HG03457 (cell line): Measurements from ENCODE around the gene TMEM184B.

Source experiments
- ATAC-seq: cut with Tn5 transposase; IDR thresholded peaks from one replicate; pipeline ENCODE4 v1.9.1; 2021; ENCODE audit warnings: moderate number of reproducible peaks; ENCODE audit not compliant: unreplicated experiment

The TMEM184B gene

DNA sequence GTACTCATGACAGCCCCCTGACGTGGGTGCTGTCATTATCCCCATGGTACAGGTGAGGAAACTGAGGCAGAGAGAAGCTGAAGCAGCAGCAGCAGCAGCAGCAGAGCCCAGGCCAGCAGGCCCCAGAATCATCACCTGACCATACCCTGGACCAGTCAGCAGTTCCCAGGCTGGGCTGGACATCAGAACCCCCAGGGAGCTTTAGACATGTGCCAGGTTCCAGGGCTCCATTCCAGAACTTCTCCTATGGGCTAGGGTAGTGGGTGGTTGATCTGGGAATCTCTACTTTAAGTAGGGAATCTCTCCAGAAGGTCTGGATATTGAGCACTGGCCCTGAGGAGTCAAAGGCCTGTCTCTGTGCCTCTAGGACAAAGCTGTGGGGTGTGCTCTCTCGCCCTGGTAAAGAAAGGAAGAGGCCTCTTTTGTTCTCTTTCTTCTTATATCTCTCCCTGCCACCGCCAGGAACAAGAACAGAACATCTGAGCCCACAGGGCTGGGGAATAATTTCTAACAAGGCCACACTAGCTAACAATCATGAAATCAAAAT lies 44.4 kb downstream of the TMEM184B start:
- ATAC-seq, result no peak

DNA sequence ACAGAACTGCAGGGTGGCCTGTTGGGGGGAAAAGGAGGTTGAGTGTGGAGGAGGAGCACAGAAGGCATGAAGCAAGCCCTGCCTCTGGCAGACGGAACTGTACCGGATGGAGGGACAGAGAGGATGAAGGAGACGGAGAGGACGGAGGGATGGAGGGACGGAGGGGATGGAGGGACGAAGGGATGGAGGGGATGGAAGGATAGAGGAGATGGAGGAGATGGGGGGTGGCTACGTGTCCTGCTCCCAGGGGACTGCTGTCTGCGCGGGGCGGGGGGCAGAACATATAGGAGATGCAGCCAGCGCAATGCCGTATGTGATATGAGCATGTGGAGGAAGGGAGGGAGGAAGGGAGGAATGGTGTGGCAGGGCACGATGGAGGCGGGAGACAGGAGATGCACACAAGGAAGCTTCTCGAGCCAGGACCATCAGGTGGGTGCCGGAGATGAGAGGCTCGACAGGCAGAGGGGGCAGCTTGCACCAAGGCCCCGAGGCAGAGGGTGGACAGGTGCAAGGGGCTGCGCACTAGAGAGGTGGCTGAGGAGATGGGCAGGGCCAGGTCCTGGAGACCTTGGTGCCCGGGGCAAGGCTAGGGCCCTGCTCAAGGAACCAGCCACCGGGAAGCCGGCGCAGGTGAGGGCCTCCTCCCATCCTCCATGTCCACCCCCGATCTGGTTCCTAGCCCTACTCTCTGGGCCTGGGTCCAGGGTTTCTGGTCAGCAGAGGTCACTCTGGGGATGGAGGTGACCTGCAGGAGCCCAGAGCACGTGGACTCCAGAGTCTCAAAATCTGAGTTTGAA lies 45.8 kb downstream of the TMEM184B start:
- ATAC-seq, result no peak

DNA sequence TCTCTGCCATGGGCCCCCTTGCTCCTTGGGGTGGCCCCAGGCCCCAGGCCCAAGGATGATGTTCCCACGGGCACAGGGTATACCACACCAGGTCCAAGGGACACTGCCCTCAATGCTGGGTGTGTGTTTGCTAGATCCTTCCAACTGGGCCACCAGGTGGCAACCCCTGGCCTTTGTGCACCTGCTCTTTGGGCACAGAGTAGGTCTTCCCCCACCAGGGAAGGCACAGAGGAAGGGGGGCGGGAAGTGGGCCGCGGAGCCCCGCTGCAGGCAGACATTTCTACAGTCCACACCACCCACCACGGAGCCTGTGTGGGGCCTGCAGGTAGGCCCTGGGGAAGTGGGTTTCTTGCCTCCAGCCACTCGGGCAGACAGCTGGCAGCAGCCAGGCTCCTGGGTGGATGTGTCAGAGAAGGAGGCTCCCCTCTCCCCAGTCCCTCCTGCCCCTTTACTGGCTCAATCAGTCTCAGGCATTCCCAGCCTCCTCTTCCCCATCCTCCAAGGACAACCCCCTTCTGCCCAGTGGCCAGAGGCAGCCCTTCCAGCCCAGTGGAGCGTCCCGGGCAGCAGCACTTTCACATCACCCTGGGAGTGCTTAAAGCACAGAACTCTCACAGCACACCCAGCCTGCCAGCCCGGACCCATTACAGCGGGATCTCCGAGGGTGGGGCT lies 49.4 kb downstream of the TMEM184B start:
- ATAC-seq, result no peak

DNA sequence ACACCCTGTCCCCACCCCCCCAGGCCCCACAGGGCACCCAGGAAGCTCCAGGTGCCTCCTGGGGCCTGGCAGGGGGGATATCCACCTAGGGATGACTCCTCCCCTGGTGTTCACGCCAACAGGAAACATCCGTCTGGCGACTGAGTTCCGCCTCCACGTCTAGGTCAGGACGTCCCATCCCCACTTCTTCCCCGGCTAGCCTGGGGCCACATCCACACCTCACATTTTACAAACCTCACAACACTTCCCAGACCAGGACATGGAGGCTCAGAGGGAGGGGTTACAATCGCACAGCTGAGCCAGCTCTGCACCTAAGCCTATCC lies 50.1 kb downstream of the TMEM184B start:
- no peak for ATAC-seq

DNA sequence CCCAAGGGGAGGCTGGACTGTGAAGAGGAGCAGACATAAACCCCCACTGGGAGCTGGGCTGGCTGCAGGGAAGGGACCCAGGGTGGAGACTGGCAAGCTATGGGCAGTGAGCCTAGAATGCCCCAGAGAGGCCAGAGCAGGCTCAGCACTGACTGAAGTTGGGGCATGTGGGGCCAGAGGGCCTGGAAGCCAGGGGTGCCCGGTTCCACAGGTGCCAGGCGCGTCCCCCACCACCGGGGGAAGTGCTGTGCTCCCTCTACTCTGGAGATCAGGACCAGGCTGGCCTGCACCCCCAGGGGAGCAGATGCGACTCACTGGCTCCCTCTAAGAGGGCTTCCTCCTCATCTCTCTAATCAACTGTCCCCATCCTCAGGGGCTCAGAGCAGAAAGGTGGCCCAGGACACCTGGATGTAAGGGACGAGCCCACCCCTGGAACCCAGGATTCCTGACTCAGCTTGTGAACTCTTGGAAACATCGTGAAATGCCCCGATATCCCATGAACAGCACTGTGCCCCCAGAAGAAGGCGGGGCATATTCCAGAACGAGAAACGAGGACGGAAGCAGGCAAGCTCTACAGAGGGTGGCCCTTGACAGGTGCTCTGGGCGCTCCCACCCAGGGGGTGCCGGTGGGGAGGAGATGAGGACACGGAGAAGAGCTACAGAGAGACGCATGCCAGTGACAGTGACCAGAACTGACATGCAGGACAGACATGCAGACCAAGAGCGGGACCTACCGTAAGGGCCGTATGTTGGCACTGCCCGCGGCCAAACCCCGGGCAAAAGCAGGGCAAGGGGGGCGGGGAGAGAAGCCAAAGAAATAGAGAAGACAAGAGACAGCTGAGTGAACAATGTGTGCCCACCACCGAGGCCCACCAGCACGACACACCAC lies 50.7 kb downstream of the TMEM184B start:
- no peak for ATAC-seq

DNA sequence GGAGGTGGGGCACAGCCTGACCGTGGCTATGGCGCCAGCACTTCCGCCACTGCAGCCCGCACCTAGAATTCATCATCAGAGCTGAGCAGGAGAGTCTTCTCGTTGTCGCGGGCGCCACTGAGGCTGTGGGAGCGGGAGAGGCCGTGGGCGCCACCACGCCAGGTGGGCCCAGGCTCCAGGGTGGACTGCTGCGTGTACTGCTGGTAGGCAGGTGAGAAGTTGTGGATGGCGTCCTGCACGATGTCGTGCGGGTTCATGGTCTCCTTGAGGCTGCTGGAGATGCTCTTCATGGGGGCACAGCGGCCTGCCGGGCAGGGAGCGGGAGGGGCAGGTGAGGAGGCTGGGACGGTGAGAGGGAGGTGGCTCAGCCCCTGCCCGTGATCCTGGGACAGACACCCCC lies 51.4 kb downstream of the TMEM184B start:
- ATAC-seq, result no peak

DNA sequence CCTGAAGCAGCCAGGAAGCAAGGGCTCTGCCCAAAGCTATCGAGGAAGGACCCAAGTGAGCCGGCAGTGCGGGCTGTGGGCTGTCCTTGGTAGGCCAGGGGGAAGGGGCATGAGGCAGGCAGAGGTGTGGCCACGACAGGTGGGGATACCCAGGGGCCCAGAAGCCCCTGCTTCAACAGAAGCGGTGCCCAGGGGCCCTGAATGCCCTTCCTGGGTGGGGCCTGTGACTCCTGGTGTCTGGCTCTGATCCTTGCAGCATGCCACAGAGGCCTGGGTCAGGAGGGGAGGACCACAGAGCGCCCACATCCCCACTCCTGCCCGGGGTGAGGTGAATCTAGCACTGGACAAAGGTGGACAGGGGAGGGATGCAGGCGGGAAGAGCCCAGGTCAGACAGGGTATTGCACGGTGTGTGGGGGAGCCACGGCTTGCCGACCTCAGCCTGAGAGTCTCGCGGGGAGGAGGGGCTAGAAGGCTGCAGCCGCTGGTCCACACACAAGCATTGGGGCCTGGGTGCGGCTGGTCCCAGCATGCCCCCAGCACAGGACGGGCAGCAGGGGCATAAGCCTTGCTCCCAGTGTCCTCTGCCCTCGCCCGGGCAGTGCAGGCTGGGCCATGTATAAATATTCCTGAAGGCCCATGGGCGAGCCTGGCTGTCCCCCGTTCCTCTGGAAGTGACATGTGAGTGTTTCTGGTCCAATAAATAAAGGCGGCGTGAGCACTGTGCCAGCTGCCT lies 52.0 kb downstream of the TMEM184B start:
- no peak for ATAC-seq

DNA sequence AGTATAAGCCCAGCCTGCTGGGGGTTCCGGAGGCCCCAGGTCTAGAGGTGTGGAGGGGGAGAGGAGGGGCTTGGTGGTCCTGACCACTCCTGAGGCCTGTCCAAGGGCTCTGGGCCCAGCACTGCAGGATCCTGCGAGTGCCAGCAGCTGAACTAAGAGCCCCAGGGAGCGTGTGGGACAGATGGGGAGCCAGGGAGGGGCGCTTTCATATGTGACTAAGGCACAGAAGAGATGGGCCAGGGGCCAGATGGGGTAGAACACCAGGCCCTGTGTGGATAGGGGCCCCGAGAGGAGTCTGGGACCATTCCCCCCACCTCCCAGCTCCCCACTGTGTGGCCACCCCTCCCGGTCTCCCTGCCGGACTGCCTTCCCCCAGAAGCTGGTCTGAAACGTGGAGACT lies 52.6 kb downstream of the TMEM184B start:
- ATAC-seq, result no peak

DNA sequence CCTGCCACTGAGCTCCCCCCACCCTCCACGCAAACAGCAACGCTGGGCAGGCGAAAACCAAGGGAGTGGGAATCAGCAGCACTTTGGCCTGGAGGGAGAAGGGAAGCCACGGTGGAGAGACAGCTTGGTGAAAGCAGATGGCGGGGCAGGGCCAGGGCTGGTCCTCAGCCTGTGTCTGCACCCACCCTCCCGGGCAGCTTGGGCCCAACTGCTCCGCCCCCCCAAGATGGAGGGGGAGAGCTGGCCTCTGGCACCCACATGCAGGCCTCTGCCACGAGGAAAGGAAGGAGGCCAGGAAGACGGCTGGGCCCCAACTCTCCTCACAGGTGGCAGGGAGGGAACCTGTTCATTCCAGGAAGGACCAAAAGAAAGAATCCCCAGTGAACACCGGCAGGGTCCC lies 53.2 kb downstream of the TMEM184B start:
- ATAC-seq, result no peak

DNA sequence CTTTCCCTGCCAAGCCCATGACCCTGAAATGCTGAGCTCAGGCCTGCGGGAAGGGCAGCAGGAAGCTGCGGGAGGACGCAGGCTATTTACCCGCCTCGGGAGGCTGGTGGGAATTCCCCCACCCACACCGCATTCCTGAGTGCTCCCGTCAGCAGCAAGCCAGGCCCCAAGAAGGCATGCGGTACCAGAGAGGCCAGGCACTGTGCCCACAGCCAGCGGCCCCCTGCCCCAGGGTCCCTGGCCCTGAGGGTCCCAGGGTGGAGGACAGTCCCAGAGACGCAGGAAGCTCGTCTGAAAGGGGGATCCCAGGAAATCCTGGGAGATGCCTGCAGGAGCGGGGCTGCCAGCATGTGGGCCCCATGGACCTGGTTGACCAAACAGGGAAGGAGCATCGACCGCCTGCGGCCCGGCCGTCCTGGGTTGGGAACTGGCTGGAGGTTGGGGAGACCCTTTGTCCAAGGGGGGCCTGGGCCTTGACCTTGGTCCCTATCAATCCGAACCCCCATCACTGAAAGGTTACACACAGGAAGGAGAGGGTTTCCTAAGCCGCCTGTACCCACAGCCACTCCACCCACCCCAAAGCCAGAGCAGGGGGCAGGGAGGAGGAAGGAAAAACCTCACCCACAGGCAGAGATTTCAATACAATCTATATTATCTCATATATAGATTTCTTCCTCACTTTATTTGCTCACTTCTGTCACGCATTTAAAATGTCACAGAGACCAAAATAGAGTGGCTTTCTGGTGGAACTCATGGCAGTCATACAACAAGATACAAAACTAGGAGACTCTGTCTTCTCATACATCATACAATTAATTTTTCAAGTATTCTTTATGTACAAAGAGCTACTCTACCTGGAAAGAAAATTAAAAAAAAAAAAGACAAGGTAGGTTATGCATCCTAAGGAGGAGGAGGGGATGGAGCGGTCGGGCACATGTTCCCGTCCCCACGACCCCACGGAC lies 53.9 kb downstream of the TMEM184B start:
- ATAC-seq, result no peak

DNA sequence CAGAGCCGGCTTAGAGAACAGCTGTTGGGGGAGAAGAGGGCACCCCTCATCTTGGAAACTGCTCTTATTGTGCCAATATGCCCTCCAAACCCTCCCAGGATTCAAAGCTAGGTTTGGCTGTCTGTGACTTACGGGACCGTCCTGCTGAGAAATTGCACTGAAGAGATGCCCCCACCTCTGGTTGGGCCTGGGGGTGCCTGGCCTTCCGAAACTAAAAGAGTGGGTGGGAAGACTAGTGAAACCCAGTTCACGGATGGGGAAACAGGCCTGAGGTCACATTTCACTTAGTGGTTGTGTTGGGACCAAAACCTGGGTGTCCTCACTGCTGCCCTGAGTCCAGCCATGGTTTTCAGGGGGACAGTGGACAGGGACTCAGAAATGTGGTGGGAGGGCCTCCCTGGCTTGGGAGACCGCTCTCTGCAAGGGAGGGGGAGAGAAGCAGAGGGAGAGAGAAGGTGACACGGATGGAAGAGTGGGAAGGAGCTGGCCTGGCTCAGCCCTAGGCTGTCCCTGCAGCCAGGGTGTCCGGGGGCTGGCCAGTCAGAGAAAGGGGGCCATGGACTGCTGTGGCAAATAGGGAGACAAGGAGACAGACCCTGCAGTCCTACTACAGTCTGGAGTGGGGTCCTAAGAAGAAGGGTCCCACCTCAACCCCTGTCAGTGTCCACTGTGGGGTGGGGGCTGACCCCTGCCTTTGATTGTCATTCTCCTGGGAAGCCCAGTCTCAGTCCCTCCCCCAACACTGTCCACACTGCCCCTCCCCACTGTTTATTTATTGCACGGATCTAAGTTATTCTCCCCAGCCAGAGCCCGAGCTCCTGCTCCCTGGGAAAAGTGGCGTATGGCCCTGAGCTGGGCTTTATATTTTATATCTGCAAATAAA lies 57.4 kb downstream of the TMEM184B start:
- ATAC-seq, result no peak

DNA sequence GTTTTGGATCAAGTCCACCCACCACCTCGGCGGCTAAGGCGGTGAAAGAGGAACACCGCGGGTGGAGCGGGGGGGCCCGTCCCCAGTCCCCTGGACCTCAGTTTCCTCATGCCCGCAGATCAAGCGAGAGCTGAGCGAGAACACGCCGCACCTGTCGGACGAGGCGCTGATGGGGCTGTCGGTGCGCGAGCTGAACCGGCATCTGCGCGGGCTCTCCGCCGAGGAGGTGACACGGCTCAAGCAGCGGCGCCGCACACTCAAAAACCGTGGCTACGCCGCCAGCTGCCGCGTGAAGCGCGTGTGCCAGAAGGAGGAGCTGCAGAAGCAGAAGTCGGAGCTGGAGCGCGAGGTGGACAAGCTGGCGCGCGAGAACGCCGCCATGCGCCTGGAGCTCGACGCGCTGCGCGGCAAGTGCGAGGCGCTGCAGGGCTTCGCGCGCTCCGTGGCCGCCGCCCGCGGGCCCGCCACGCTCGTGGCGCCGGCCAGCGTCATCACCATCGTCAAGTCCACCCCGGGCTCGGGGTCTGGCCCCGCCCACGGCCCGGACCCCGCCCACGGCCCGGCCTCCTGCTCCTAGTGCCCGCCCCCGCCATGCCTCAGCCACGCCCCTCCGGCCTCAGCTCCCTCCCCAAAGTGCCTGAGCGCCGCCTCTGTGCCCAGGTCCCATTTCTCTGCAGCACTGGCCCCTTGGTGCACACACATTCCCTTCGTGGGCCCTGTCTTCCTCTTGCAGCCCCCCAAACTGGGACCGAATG lies 58.3 kb downstream of the TMEM184B start:
- ATAC-seq, result no peak

DNA sequence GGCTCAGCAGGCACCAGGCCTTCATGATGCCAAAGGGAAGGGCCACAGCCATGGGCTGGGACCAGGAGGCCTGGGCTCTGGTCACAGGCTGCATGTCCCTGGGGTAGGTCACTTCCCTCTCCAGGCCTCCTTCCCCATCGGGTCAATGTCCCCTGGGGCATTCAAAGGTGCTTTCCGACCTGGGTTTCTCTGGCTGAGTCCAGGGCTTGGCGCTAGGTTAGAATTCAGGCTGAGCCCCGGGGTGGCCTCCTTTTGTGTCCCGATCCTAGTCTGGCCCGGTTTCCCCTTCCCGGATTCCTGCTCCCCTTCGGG lies 58.9 kb downstream of the TMEM184B start:
- no peak for ATAC-seq

DNA sequence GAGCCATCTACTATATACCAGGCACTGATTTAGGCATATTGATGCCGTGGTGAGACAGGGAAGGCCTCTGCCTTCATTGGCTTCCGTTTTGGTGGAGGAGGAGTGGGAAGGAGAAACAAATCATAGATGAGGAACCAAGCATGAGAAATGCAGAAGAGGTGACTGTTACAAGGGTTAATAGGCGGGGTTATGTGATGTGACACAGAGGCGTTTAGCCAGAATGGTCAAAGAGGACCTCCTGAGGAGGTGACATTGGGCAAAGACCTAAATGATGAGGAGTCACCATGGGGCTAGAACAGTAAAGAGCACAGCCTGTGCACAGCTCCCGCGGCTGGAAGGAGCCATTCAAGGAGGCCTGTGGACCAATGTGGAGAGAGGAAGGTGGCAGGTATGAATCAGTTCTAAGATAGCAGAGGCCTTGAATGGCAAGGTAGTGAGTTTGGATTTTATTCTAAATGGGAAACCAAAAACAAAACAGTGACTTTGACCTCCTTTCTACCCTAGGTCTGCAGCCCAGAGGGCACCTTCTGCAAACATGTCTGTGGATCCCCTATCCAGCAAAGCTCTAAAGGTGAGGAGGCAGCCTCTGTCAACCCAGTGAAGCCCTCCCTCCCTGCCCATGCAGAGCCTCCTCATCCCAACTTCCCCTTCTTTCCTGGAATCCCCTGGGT lies 59.4 kb downstream of the TMEM184B start:
- ATAC-seq, result no peak

DNA sequence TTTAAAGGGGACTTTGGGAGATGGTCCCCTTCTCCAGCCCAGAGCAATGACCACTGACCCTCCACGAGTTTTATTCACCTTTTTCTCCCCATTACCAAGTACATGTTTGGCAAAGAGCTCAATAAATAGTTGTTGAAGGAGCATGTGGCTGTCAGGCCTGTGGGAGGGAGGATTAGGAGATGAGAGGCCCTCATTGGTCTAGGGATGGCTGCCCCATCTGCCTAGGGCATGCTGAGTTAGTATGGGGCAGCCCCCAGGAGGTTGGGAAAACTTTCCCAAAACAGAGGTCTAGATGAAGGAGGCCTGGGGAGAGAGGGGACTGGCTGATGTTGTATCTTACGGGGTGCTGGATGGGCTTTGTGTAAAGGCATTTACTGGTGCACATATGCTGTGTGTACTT lies 60.4 kb downstream of the TMEM184B start:
- ATAC-seq, result no peak

DNA sequence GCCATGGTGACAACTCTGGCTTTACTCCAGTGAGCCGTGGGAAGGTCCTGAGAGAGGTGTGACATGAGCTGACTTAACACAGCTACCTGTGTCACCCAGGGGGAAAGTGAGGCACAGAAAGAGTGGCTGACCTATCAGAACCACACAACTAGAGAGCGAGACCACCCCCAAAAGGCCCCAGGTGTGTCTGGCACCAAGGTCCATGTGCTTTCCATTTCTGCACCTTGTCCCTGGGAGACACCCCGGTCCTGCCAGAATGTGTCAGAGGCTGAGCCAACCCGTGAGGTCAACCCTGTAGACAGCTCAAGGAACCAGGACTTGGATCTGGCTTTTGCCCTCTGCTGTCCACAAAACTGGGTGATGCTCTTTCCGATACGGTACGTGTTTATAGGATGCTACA lies 61.3 kb downstream of the TMEM184B start:
- ATAC-seq, result no peak

DNA sequence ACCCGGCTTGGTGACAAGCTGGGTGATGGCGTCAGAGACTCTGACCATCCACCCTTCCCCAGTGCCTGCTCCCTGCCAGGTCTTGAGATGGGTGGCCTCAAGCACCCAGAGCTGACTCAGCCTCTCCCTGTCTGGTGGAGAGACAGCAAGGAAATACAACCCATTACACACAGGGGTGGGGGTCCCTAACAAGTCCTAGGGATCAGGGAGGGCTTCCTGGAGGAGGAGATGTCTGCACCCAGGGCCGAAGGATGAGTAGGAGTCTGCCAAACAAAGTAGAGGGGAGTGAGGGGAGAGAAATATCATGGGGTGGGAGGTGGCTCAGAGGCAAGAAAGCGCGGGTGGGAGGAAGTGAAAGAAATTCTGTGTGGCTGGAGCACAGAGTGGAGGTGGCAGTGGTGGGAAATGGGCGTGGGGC lies 64.2 kb downstream of the TMEM184B start:
- no peak for ATAC-seq
